SU-DHL-6 (cell line): ENCODE results near the gene DIPK1A.

Experiments
- CTCF ChIP-seq: fragments of 200-600 bp; sonication (generic); IDR thresholded peaks from one replicate; pipeline ENCODE4 v1.5.1; 2017; ENCODE audit warnings: antibody characterized with exemption, mild to moderate bottlenecking, low read length, moderate library complexity; ENCODE audit not compliant: insufficient read depth, poor library complexity, severe bottlenecking
- EZH2phosphoT487 ChIP-seq: fragments of 200-600 bp; sonication (generic), shearing (Covaris generic); conservative IDR thresholded peaks from 2 replicates; pipeline ENCODE4 v1.6.1; 2018; ENCODE audit warnings: mild to moderate bottlenecking, antibody characterized with exemption, low read length, moderate library complexity, mixed read lengths

GRCh38 chr1:92960395-92961130 lies 699 bp downstream of the DIPK1A start:
- peak; percentile 58 for TF ChIP-seq CTCF
- no peak for TF ChIP-seq EZH2phosphoT487
